ENCODE results near the gene CPSF7. TPM values are rescaled to one million over a fixed set of nuclear protein-coding genes. Genes with fewer than 3 reads are reported as not detected.
A peak's percentile ranks its signal among the peaks of the same experiment; 100 is the strongest.

CPSF7 gene, protein sequence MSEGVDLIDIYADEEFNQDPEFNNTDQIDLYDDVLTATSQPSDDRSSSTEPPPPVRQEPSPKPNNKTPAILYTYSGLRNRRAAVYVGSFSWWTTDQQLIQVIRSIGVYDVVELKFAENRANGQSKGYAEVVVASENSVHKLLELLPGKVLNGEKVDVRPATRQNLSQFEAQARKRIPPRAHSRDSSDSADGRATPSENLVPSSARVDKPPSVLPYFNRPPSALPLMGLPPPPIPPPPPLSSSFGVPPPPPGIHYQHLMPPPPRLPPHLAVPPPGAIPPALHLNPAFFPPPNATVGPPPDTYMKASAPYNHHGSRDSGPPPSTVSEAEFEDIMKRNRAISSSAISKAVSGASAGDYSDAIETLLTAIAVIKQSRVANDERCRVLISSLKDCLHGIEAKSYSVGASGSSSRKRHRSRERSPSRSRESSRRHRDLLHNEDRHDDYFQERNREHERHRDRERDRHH
- 27.8 TPM for total RNA-seq
- 10 to 100 TPM; 59.9 to 75.9 (median 66.2) TPM for polyA plus RNA-seq (ENCODE audit: insufficient read depth in 1 of 8, insufficient read length in 8 of 8, low replicate concordance in 1 of 8)
- long read RNA-seq, donor 1, partial matches to known transcripts: 0 of 7 reads
- long read RNA-seq, donor 1, other reads (novel, unspliced or antisense): 0 of 7 reads
- long read RNA-seq, donor 2: 0 reads
- long read RNA-seq, donor 3, transcript CPSF7-202 (10 exons, 3,650 nt): major isoform, 6 of 71 reads
- long read RNA-seq, donor 3, partial matches to known transcripts: 30 of 71 reads
- long read RNA-seq, donor 3, other reads (novel, unspliced or antisense): 31 of 71 reads
- long read RNA-seq, donor 4, partial matches to known transcripts: 14 of 21 reads
- long read RNA-seq, donor 4, other reads (novel, unspliced or antisense): 0 of 21 reads
- long read RNA-seq, donor 5, transcript CPSF7-202 (10 exons, 3,650 nt): minor isoform, 8 of 43 reads
- long read RNA-seq, donor 5, transcript CPSF7-205 (10 exons, 3,524 nt): major isoform, 11 of 43 reads
- long read RNA-seq, donor 5, partial matches to known transcripts: 19 of 43 reads
- long read RNA-seq, donor 5, other reads (novel, unspliced or antisense): 0 of 43 reads
- long read RNA-seq, donor 6, transcript CPSF7-205 (10 exons, 3,524 nt): minor isoform, 5 of 34 reads
- long read RNA-seq, donor 6, transcript CPSF7-202 (10 exons, 3,650 nt): major isoform, 8 of 34 reads
- long read RNA-seq, donor 6, partial matches to known transcripts: 15 of 34 reads
- long read RNA-seq, donor 6, other reads (novel, unspliced or antisense): 0 of 34 reads
- long read RNA-seq, donor 7, transcript CPSF7-205 (10 exons, 3,524 nt): major isoform, 5 of 32 reads
- long read RNA-seq, donor 7, partial matches to known transcripts: 23 of 32 reads
- long read RNA-seq, donor 7, other reads (novel, unspliced or antisense): 0 of 32 reads
- long read RNA-seq, donor 8, transcript CPSF7-205 (10 exons, 3,524 nt): major isoform, 5 of 67 reads
- long read RNA-seq, donor 8, partial matches to known transcripts: 34 of 67 reads
- long read RNA-seq, donor 8, other reads (novel, unspliced or antisense): 22 of 67 reads
- long read RNA-seq, donor 9, transcript CPSF7-205 (10 exons, 3,524 nt): major isoform, 7 of 39 reads
- long read RNA-seq, donor 9, partial matches to known transcripts: 29 of 39 reads
- long read RNA-seq, donor 9, other reads (novel, unspliced or antisense): 0 of 39 reads
- long read RNA-seq, donor 10, transcript CPSF7-202 (10 exons, 3,650 nt): minor isoform, 5 of 25 reads
- long read RNA-seq, donor 10, transcript CPSF7-205 (10 exons, 3,524 nt): major isoform, 8 of 25 reads
- long read RNA-seq, donor 10, partial matches to known transcripts: 10 of 25 reads
- long read RNA-seq, donor 10, other reads (novel, unspliced or antisense): 0 of 25 reads
- long read RNA-seq, donor 11, transcript CPSF7-205 (10 exons, 3,524 nt): major isoform, 6 of 30 reads
- long read RNA-seq, donor 11, transcript CPSF7-222 (6 exons, 722 nt): major isoform, 6 of 30 reads
- long read RNA-seq, donor 11, partial matches to known transcripts: 14 of 30 reads
- long read RNA-seq, donor 11, other reads (novel, unspliced or antisense): 0 of 30 reads

DNA sequence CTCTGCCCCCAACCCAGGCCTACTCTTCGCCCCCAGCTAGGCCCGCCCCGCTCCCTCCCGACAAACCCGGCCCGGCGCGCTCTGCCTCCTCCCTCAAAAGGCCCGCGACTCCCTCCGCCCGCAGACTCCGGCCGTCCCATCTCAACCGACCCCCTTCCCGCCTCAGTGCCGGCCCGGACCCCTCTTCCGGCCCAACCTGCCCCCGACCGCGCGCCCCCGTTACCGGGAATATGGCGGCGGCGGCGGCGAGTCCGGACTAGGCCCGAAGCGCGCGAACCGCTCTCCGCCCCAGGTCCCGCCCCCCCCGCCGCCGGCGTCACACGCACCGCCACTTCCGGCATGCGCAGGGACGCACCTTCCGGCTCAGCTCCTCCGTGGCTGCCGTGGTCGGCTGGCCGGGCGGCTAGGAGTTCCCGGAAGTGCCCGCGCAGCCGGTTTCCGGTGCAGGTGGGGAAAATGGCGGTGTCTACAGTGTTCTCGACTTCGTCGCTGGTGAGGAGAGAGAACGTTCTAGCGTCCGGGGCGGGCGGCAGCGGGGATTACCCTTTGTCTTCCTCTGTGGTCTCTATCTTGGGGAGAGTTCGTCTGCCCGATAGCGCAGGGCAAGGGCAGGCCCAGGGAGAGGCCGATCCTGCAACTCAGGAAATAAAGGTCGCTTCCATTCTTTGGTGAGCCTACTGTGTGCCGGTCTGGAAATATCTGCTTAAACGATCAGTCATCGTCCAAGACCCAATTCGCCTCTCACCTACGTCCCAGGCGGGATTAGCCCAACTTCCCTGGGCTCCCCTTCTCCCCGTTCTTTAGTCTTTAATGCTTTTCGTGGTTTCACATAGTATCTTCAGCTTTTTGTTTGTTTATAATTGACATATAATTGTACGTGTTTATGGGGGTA is at the start of gene CPSF7, which contains the start of gene SDHAF2:
TSS of gene CPSF7 (minus strand) at position 285 of the 892 bp plus-strand sequence. CDS start 740 bp downstream, outside the sequence.
TSS of gene SDHAF2 (plus strand) at position 434 of the 892 bp plus-strand sequence. CDS start at position 457, 23 bp downstream.
- Histone ChIP-seq H3K4me1 (ENCODE audit: control insufficient read depth, insufficient read depth, low read length) (peaks cover 10% of the 10 kb centered on the region), H3K9me3 (replicated peaks; ENCODE audit: control insufficient read depth, low read depth, low read length) (no peaks in the 10 kb centered on the region), H3K36me3 (ENCODE audit: control insufficient read depth, insufficient read depth, low read length) (peaks cover 34% of the 10 kb centered on the region), H3K27ac (ENCODE audit: low read length) (peak within 1 kb of the TSS; percentile 100), H3K4me3 (ENCODE audit: low read length) (peak within 1 kb of the TSS; percentile 89), H3K27me3 (ENCODE audit: control insufficient read depth, insufficient read depth, low read length) (no peaks in the 10 kb centered on the region)
- DNase-seq: peak; percentile 98
- under 1% methylated on average over 64 of the region's 82 CpGs for WGBS (ENCODE audit: insufficient coverage)

DNA sequence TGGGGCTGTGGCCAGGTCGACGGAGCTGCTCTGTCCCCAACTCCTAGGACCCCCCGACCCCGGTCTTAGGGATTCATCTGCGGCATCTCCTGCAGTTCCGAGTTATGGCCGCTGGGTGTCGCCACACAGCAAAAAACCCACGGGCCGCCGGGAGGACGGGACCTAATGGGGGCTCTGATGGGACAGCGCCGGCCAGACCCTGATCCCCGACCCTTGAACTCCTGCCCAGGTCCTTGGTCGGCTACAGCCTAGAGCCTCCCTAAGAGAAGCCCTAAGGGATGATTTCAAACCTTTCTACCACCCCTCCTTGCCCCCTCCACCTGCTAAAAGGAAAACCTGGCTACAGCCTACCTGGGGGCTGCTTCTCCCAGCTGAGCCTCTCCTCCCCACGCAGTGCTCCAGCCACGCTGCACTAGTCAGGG is 48.0 kb upstream of the CPSF7 start:
- WGBS (ENCODE audit: insufficient coverage): 4% methylated on average over 16 of the region's 18 CpGs
- peak; percentile 44 for DNase-seq

DNA sequence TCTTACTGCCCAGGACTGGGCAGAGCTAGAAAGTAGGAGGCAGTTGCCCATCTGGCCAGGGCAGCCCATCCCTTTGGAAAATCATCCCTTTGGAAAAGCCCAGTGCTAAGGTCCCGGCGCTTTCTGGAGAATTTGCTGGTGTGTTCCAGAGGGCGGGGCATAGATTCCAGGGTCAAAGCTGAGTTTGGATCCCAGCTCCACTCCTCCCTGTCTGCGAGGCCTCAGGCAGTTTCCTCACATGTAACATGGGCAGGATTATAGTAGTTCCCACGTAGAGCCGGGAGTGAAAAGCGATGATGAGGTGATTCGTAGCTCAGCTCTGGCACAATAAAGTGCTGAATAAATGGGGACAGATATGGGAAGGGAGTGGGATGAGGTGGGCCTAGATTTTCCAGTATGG is 47.4 kb upstream of the CPSF7 start:
- Histone ChIP-seq H3K27ac (ENCODE audit: low read length) (no peak overlapping the region), H3K4me3 (ENCODE audit: low read length) (no peak overlapping the region), H3K9me3 (replicated peaks; ENCODE audit: control insufficient read depth, low read depth, low read length) (peaks cover 2% of the 10 kb centered on the region), H3K4me1 (ENCODE audit: control insufficient read depth, insufficient read depth, low read length) (peaks cover 37% of the 10 kb centered on the region), H3K27me3 (ENCODE audit: control insufficient read depth, insufficient read depth, low read length) (peaks cover 10% of the 10 kb centered on the region), H3K36me3 (ENCODE audit: control insufficient read depth, insufficient read depth, low read length) (peaks cover 11% of the 10 kb centered on the region)
- 50% methylated on average over 7 of the region's 8 CpGs for WGBS (ENCODE audit: insufficient coverage)
- DNase-seq: no peak

More for the DNA sequence above, 48.0 kb upstream of the CPSF7 start:
- peaks cover 2% of the 10 kb centered on the region for H3K9me3 ChIP-seq (replicated peaks; ENCODE audit: control insufficient read depth, low read depth, low read length)
- peaks cover 39% of the 10 kb centered on the region for H3K4me1 ChIP-seq (ENCODE audit: control insufficient read depth, insufficient read depth, low read length)
- H3K27ac ChIP-seq (ENCODE audit: low read length): no peak overlapping the region
- H3K4me3 ChIP-seq (ENCODE audit: low read length): no peak overlapping the region
- H3K36me3 ChIP-seq (ENCODE audit: control insufficient read depth, insufficient read depth, low read length): peaks cover 11% of the 10 kb centered on the region
- peaks cover 13% of the 10 kb centered on the region for H3K27me3 ChIP-seq (ENCODE audit: control insufficient read depth, insufficient read depth, low read length)

DNA sequence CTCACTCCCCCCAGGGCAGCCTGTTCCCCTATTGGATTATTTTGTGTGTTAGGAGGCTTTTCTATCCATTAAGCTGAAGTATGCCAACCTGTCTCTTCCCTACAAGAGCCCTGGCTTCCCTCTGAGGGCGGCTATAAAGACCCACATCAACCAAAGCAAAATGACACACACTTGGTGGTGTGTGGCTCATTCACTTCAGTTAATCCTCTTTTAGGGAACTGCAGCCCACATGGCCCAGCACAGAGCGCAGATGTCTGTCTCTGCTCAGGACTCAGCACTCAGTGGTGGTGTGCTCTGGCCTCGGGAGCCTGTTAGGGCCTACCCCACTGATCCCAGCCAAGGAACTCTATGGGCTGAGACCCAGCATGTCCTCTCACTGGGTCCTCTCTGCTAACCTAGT is 46.6 kb upstream of the CPSF7 start:
- H3K9me3 ChIP-seq (replicated peaks; ENCODE audit: control insufficient read depth, low read depth, low read length): peaks cover 2% of the 10 kb centered on the region
- peaks cover 11% of the 10 kb centered on the region for H3K36me3 ChIP-seq (ENCODE audit: control insufficient read depth, insufficient read depth, low read length)
- H3K4me3 ChIP-seq (ENCODE audit: low read length): no peak overlapping the region
- peaks cover 35% of the 10 kb centered on the region for H3K4me1 ChIP-seq (ENCODE audit: control insufficient read depth, insufficient read depth, low read length)
- no peak for DNase-seq
- WGBS (ENCODE audit: insufficient coverage): 75% methylated on average over 2 of the region's 3 CpGs
- peaks cover 7% of the 10 kb centered on the region for H3K27me3 ChIP-seq (ENCODE audit: control insufficient read depth, insufficient read depth, low read length)
- H3K27ac ChIP-seq (ENCODE audit: low read length): no peak overlapping the region

DNA sequence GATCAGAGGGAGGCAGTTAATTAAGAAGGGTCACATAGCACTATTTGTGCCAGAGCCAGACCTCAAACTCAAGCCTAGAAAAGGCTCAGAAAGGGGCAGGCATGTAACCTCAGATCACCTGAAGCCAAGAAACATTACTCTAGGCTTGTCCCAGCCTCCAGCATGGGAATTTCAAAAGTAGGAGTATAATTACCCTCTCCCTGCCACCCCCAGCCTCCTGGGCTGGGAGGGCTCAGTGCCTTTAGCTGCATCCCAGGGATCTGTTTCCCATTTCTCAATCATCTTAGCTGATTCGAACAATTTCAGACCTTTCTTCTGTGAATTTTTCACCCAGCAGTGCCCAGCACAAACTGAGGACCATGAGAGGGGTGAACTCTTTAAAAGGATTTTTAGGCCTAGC is 45.7 kb upstream of the CPSF7 start:
- Histone ChIP-seq H3K4me3 (ENCODE audit: low read length) (no peak overlapping the region), H3K36me3 (ENCODE audit: control insufficient read depth, insufficient read depth, low read length) (peaks cover 17% of the 10 kb centered on the region), H3K9me3 (replicated peaks; ENCODE audit: control insufficient read depth, low read depth, low read length) (peaks cover 2% of the 10 kb centered on the region), H3K27me3 (ENCODE audit: control insufficient read depth, insufficient read depth, low read length) (peaks cover 7% of the 10 kb centered on the region), H3K27ac (ENCODE audit: low read length) (no peak overlapping the region), H3K4me1 (ENCODE audit: control insufficient read depth, insufficient read depth, low read length) (peaks cover 29% of the 10 kb centered on the region)
- WGBS (ENCODE audit: insufficient coverage): no CpG with 5 or more reads among the region's 1 CpG
- DNase-seq: no peak

DNA sequence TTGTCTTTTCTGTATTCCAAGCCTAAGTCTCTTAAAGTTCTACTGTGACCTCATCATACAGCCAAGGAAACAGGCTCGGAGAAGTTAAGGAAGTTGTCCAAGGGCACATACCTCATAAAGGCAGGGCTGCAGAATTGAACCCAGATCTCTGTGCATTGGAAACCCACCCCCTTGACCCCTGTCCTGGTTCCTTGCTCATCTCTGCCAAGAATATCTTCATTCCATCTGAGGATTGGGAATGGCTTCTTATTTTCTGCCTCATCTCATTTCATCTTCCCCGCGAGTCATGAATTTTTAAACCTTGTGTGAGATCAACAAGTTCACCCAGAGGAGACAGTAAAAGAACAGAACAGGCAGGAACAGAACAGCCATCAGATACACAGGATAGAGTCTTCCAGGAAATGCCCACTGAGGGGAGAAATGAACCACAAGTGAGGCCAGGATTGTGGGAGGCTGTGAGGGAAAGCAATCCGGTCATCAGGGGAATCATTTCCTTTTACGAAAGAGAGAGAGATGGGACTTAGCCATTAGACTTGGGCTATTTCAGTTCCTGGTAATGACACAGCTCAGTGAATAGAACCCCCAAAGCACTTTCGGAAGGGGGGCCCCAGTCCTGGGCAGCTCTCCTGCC is 44.4 kb upstream of the CPSF7 start:
- DNase-seq: peak; percentile 57
- Histone ChIP-seq H3K4me3 (ENCODE audit: low read length) (no peak overlapping the region), H3K36me3 (ENCODE audit: control insufficient read depth, insufficient read depth, low read length) (peaks cover 20% of the 10 kb centered on the region), H3K27me3 (ENCODE audit: control insufficient read depth, insufficient read depth, low read length) (peaks cover 5% of the 10 kb centered on the region), H3K4me1 (ENCODE audit: control insufficient read depth, insufficient read depth, low read length) (peaks cover 29% of the 10 kb centered on the region), H3K9me3 (replicated peaks; ENCODE audit: control insufficient read depth, low read depth, low read length) (peaks cover 2% of the 10 kb centered on the region), H3K27ac (ENCODE audit: low read length) (no peak overlapping the region)
- WGBS (ENCODE audit: insufficient coverage): 35% methylated on average over 4 of the region's 6 CpGs

DNA sequence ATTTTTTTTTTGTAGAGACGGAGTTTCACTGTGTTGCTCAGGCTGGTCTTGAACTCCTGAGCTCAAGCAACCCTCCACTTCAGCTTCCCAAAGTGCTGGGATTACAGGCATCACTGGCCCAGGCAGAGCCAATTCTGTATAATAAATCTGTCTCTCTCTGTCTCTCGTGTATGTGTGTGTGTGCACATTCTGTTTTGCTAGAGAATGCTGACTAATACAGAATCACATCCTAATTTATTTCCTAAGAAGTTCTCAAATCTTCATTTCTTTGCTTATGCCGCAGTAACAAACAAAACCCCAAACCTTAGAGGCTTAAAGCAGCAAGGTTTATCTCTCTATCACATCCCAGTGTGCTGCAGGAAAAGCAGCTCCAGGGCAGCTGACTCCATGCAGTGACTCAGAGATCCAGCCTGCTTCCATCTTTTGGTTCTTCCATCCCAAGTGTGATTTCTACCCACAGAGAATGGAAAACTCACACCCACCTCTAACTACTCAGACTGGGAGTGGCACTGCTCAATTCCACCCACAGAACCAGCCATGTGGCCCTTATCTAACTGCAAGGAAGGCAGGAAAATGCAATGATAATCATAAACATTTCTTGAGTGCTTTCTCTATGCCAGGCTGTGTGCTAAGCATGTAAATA is 43.7 kb upstream of the CPSF7 start:
- H3K27ac ChIP-seq (ENCODE audit: low read length): no peak overlapping the region
- H3K4me1 ChIP-seq (ENCODE audit: control insufficient read depth, insufficient read depth, low read length): peaks cover 29% of the 10 kb centered on the region
- peaks cover 20% of the 10 kb centered on the region for H3K36me3 ChIP-seq (ENCODE audit: control insufficient read depth, insufficient read depth, low read length)
- peaks cover 5% of the 10 kb centered on the region for H3K27me3 ChIP-seq (ENCODE audit: control insufficient read depth, insufficient read depth, low read length)
- H3K9me3 ChIP-seq (replicated peaks; ENCODE audit: control insufficient read depth, low read depth, low read length): peaks cover 2% of the 10 kb centered on the region
- no peak for DNase-seq
- WGBS (ENCODE audit: insufficient coverage): 90% methylated on average over 2 of the region's 3 CpGs
- H3K4me3 ChIP-seq (ENCODE audit: low read length): no peak overlapping the region

All from muscle of leg (tissue), 16 donors.